HepG2 (cell line): ENCODE measurements around the gene TXN2. TPM values are rescaled to one million over a fixed set of nuclear protein-coding genes. Genes with fewer than 3 reads are reported as not detected.

Source experiments
- STAG1 ChIP-seq: sonication (generic); formaldehyde crosslinking; IDR thresholded peaks from 2 replicates; pipeline ENCODE4 v1.4.0; 2020; ENCODE audit warnings: missing genetic modification reagents
- TCF7 ChIP-seq: sonication (generic); IDR thresholded peaks from 2 replicates; pipeline ENCODE4 v1.6.1; 2016; ENCODE audit warnings: antibody characterized with exemption, low read depth
- TRAFD1 ChIP-seq: sonication (generic); formaldehyde crosslinking; IDR thresholded peaks from 2 replicates; pipeline ENCODE4 v1.5.1; 2020; ENCODE audit warnings: missing genetic modification reagents, mild to moderate bottlenecking, borderline replicate concordance
- USF2 ChIP-seq, 2 experiments: sonication (generic) in 1 of 2; formaldehyde crosslinking in 1 of 2; IDR thresholded peaks; 2 replicates each; pipeline versions ENCODE4 v1.5.1 to v1.6.1; 2011 to 2020; ENCODE audit warnings: borderline replicate concordance in 1 of 2, low read depth in 1 of 2, low read length in 1 of 2, mild to moderate bottlenecking in 1 of 2, missing genetic modification reagents in 1 of 2, moderate library complexity in 1 of 2
- ZBTB26 ChIP-seq: IDR thresholded peaks from 2 replicates; pipeline ENCODE4 v1.6.1; 2016; ENCODE audit warnings: missing compliant biosample characterization, missing genetic modification reagents, borderline replicate concordance
- ZEB1 ChIP-seq: IDR thresholded peaks from 2 replicates; pipeline ENCODE4 v1.6.1; 2012; ENCODE audit warnings: mild to moderate bottlenecking, low read depth, inconsistent platforms; ENCODE audit not compliant: insufficient replicate concordance
- polyA plus RNA-seq, 8 experiments: library from polyadenylated mRNA; depleted of rRNA in 3 of 8; stranded (reverse) in 7 of 8; unstranded in 1 of 8; fragments of >200 nt; fragmentation: Illumina TruSeq in 4 of 8; extraction: Trizol in 4 of 8; gene quantifications; 2 replicates each; pipeline versions ENCODE4 v1.2.1 to v1.2.3, GENCODE V29; 2011 to 2016; ENCODE audit warnings: low read depth in 4 of 8, missing spikeins in 1 of 8, mixed read lengths in 1 of 8; ENCODE audit not compliant: insufficient read depth in 1 of 8
- total RNA-seq, 5 experiments: library from RNA; depleted of rRNA; stranded (reverse); fragments of >200 nt; fragmentation: Illumina TruSeq; extraction: Trizol; gene quantifications; 2 replicates each; pipeline ENCODE4 v1.2.3, GENCODE V29; 2016; ENCODE audit warnings: low read depth in 1 of 5

The TXN2 gene
- total and polyA plus RNA-seq, 2 of the 13 experiments (the other 11 are each of a cell fraction or from before 2014, with no cell fraction given): 41.4 to 109 TPM

DNA sequence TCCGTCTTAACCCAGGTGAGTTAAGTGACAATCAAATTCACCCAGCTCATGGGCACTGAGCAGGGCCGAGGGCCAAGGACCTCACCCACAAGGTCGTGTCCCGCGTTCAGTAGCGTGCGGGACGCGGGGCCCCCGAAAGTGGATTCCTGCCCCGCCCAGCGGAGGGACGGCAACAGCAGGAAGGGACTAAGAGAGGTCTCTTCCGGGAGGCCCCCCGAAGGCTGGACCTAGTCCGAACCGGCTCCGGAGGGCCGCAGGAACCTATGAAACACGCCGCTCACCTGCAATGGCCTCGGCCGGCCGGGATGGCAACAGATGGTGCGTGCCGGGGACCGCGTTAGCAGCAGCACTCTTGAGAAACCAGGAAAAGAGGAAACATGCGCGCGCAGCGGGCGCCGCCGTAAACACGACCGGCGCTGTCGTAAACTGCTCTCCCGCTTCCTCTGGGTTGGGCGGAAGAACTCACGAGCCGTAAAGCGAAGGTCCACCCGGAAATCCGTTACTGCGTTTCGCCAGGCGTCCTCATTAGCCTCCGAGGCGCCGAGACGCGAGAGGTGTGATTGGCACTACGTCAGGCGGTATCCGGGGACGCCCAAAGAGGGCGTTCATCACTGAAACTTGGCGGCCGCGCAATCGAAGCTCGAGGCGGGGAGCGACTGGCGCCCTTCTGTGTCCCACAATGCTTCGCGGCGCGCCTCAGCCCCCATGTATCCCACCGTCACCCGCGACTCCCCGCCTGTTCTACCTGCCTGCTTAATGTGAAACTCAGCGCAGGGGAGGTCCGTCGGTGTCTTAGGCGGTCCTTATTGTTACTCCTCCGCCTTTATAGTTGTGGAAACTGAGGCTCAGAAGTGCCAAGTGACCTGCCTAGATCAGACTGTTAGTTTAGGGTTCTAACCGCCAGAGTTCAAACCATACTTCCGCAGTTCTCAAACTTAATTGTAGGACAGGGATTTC, 47.6 kb upstream of the TXN2 start, which contains the start of gene EIF3D (continued):
- TF ChIP-seq USF2 (IDR thresholded peaks at IDR 0.05; ENCODE audit: low read depth, low read length): 0 out of 2 replicates have a peak, but pooled peaks have one; percentile 4
- TF ChIP-seq USF2 (CRISPR knock-in tag; IDR thresholded peaks at IDR 0.05; ENCODE audit: borderline replicate concordance): no peak
- TF ChIP-seq ZBTB26 (CRISPR knock-in tag): peak; percentile 72; the same call in 1 of the 2 replicates
- TF ChIP-seq TRAFD1 (CRISPR knock-in tag): no peak; the same call in 1 of the 2 replicates
- TF ChIP-seq ZEB1: peak; percentile 56
- TF ChIP-seq STAG1 (CRISPR knock-in tag): no peak
- no peak for TF ChIP-seq TCF7
